ENCODE measurements around the gene COL2A1.

Gene COL2A1

GRCh38 chr12:48045061-48045846 is 41.0 kb upstream of the COL2A1 start:
- Histone ChIP-seq H3K4me3 (ENCODE audit: low read depth, low read length) (no peak overlapping the region), H3K36me3 (peaks cover 30% of the 10 kb centered on the region), H3K27me3 (no peaks in the 10 kb centered on the region), H3K9me3 (no peaks in the 10 kb centered on the region), H3K4me1 (no peaks in the 10 kb centered on the region)
- no peak for DNase-seq
- no peak for TF ChIP-seq CTCF (IDR thresholded peaks at IDR 0.05; ENCODE audit: low read depth, low read length)

GRCh38 chr12:48044396-48044795 is 40.1 kb upstream of the COL2A1 start:
- no peak overlapping the region for H3K4me3 ChIP-seq (ENCODE audit: low read depth, low read length)
- DNase-seq, result no peak
- H3K36me3 ChIP-seq, result peaks cover 30% of the 10 kb centered on the region
- H3K27me3 ChIP-seq, result no peaks in the 10 kb centered on the region
- H3K4me1 ChIP-seq, result no peaks in the 10 kb centered on the region
- TF ChIP-seq CTCF (IDR thresholded peaks at IDR 0.05; ENCODE audit: low read depth, low read length), result no peak
- H3K9me3 ChIP-seq, result no peaks in the 10 kb centered on the region

- TF ChIP-seq CTCF (IDR thresholded peaks at IDR 0.05; ENCODE audit: low read depth, low read length), result no peak
- Histone ChIP-seq H3K4me3 (ENCODE audit: low read depth, low read length) (no peak overlapping the region), H3K36me3 (peaks cover 30% of the 10 kb centered on the region), H3K27me3 (no peaks in the 10 kb centered on the region), H3K9me3 (no peaks in the 10 kb centered on the region), H3K4me1 (no peaks in the 10 kb centered on the region)
- no peak for DNase-seq
Measured at GRCh38 chr12:48043771-48044170, 39.5 kb upstream of the COL2A1 start.

GRCh38 chr12:48041591-48042423 is 37.5 kb upstream of the COL2A1 start:
- Histone ChIP-seq H3K4me1 (no peaks in the 10 kb centered on the region), H3K36me3 (peaks cover 16% of the 10 kb centered on the region), H3K9me3 (no peaks in the 10 kb centered on the region), H3K4me3 (ENCODE audit: low read depth, low read length) (no peak overlapping the region), H3K27me3 (no peaks in the 10 kb centered on the region)
- no peak for TF ChIP-seq CTCF (IDR thresholded peaks at IDR 0.05; ENCODE audit: low read depth, low read length)
- no peak for DNase-seq

GRCh38 chr12:48040354-48040753 is 36.1 kb upstream of the COL2A1 start:
- Histone ChIP-seq H3K27me3 (no peaks in the 10 kb centered on the region), H3K36me3 (peaks cover 9% of the 10 kb centered on the region), H3K4me1 (no peaks in the 10 kb centered on the region), H3K9me3 (no peaks in the 10 kb centered on the region), H3K4me3 (ENCODE audit: low read depth, low read length) (no peak overlapping the region)
- no peak for DNase-seq
- no peak for TF ChIP-seq CTCF (IDR thresholded peaks at IDR 0.05; ENCODE audit: low read depth, low read length)

GRCh38 chr12:48039151-48039550 is 34.9 kb upstream of the COL2A1 start:
- Histone ChIP-seq H3K27me3 (no peaks in the 10 kb centered on the region), H3K9me3 (no peaks in the 10 kb centered on the region; the same call in 1 of the 2 replicates), H3K4me1 (no peaks in the 10 kb centered on the region), H3K36me3 (no peaks in the 10 kb centered on the region), H3K4me3 (ENCODE audit: low read depth, low read length) (no peak overlapping the region)
- DNase-seq, result no peak
- no peak for TF ChIP-seq CTCF (IDR thresholded peaks at IDR 0.05; ENCODE audit: low read depth, low read length)
